Spleen (tissue), 11 donors: ENCODE data around the gene IFNGR2. TPM values are rescaled to one million over a fixed set of nuclear protein-coding genes. Genes with fewer than 3 reads are reported as not detected.

ENCODE experiments used
- DNase-seq: peaks from one replicate; pipeline ENCODE4 v3.0.0-alpha.2; 2020
- H3K27ac ChIP-seq, 8 donors: fragments of 200-600 bp; sonication (generic) in 7 of 8; 1 replicate in 4 of 8; 2 replicates in 4 of 8; pipeline versions ENCODE4 v1.5.0 to v1.8.0; 2016 to 2021; ENCODE audit warnings: inconsistent platforms in 4 of 8, mild to moderate bottlenecking in 4 of 8, moderate library complexity in 1 of 8
- H3K27me3 ChIP-seq, 7 donors: fragments of 200-600 bp; sonication (generic) in 6 of 7; replicated peaks in 1 of 7; 1 replicate in 4 of 7; 2 replicates in 3 of 7; pipeline versions ENCODE4 v1.5.0 to v1.8.0; 2016 to 2021; ENCODE audit warnings: inconsistent platforms in 3 of 7, mild to moderate bottlenecking in 1 of 7
- H3K36me3 ChIP-seq, 6 donors: fragments of 200-600 bp; sonication (generic) in 5 of 6; 1 replicate in 4 of 6; 2 replicates in 2 of 6; pipeline versions ENCODE4 v1.5.0 to v1.8.0; 2016 to 2021; ENCODE audit warnings: inconsistent platforms in 2 of 6
- H3K4me1 ChIP-seq, 6 donors: fragments of 200-600 bp; sonication (generic) in 5 of 6; 1 replicate in 3 of 6; 2 replicates in 3 of 6; pipeline versions ENCODE4 v1.5.0 to v1.8.0; 2016 to 2021; ENCODE audit warnings: inconsistent platforms in 3 of 6
- H3K4me3 ChIP-seq, 8 donors: fragments of 200-600 bp; sonication (generic) in 7 of 8; 1 replicate in 4 of 8; 2 replicates in 4 of 8; pipeline versions ENCODE4 v1.5.0 to v1.8.0; 2016 to 2021; ENCODE audit warnings: inconsistent platforms in 4 of 8, mild to moderate bottlenecking in 4 of 8, moderate library complexity in 2 of 8
- H3K9me3 ChIP-seq, 8 donors: fragments of 200-600 bp; sonication (generic) in 7 of 8; 1 replicate in 4 of 8; 2 replicates in 4 of 8; pipeline versions ENCODE4 v1.5.0 to v1.8.0; 2016 to 2021; ENCODE audit warnings: inconsistent platforms in 4 of 8
- CTCF ChIP-seq, 11 experiments: fragments of 200-600 bp in 7 of 11; fragments of 450-650 bp in 4 of 11; sonication (generic) in 4 of 11; IDR thresholded peaks in 8 of 11; conservative IDR thresholded peaks in 3 of 11; 1 replicate in 7 of 11; 2 replicates in 4 of 11; pipeline versions ENCODE4 v1.4.0 to v1.8.0; 2016 to 2021; ENCODE audit warnings: antibody characterized with exemption in 11 of 11, inconsistent platforms in 4 of 11, mild to moderate bottlenecking in 1 of 11
- POLR2A ChIP-seq, 3 donors: fragments of 450-650 bp; IDR thresholded peaks; one replicate each; pipeline ENCODE4 v1.5.1; 2017; ENCODE audit warnings: antibody characterized with exemption in 3 of 3, mild to moderate bottlenecking in 1 of 3
- POLR2AphosphoS5 ChIP-seq, 3 donors: sonication (generic); formaldehyde crosslinking; IDR thresholded peaks; one replicate each; pipeline ENCODE4 v1.5.1; 2017; ENCODE audit warnings: antibody characterized with exemption in 3 of 3
- WGBS, 5 donors: extraction: QIAGEN DNeasy Blood & Tissue Kit in 3 of 5; methylation state at CpG; one replicate each; pipeline versions ENCODE4 v1.1.5 to v1.1.7; 2013 to 2018; 5-methylcytosine and 5-hydroxymethylcytosine counted together
- intact Hi-C: fragments of 100-400 bp; cut with DNase I; formaldehyde crosslinking; loops from one replicate; pipeline ENCODE4 v1.15.0; 2023; ENCODE audit warnings: low total_unique reads
- polyA plus RNA-seq, 3 donors: library from polyadenylated mRNA; stranded (reverse); fragments of 200-250 nt; gene quantifications; one replicate each; pipeline ENCODE4 v1.2.1, GENCODE V29; 2013
- total RNA-seq, 7 donors: library from RNA; depleted of rRNA in 3 of 7; stranded (reverse); fragments of >200 nt in 3 of 7; fragmentation: NEBNext Ultra II Directional in 4 of 7; extraction: Animal tissue kit (Norgen Biotek cat#: 25700) in 4 of 7; gene quantifications; one replicate each; pipeline versions ENCODE4 v1.1.0 to v1.2.1, GENCODE V29; 2016 to 2021
- donor health status: healthy with polysubstance abuse.
- donor health status: DM: no; HTN: no; CAD: no; lungs with moderate emphysema.
- donor health status: DM: no; HTN: no; CAD: no.
- donor health status: Bipolar disorder and iron deficiency.
- donor health status: healthy.
- donor health status: DM: no; HTN: no; CAD: no.
- donor health status: DM: yes; HTN: yes; CAD: no.

IFNGR2 gene
- total and polyA plus RNA-seq, 10 donors: 73.6 to 133 (median 99.0) TPM

DNA sequence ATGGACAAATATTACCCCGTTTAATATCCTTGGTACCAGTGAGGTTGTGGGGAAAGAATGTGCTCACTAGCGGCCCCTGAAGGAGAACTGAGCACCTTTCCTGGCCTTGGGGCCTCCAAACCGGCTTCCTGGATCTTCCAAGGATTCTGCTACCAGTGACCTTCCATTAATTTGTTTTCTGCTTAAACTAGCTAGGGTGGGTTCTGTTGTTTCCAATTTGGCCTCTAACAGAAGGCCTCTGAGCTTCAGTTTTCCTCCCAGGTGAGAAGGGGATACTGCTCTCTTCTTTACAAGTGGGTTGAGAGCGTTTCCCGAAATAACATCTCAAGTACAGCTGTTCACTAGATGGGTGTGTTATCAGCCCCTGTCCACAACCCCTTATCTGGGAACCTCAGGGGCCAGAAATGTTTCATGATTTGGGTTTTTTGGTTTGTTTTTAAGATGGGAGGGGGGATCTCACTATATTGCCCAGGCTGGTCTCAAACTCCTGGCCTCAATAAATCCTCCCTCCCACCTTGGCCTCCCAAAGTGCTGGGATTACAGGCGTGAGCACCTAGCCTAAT lies 16.9 kb upstream of the IFNGR2 start:
- 66 to 81% (median 78%) methylated on average over 6 of the region's 6 CpGs for WGBS, 5 donors
- no peaks in the 10 kb centered on the region for H3K36me3 ChIP-seq
- no peaks in the 10 kb centered on the region for H3K9me3 ChIP-seq
- DNase-seq: no peak
- peak overlapping the region in 2 of 8 donors; percentile 81 to 100 for H3K27ac ChIP-seq
- intact Hi-C loops: no loop called here
- peak in 2 of 11 experiments; percentile 7 to 13 for TF ChIP-seq CTCF (IDR thresholded peaks at IDR 0.05 in 8 of 11, conservative IDR thresholded peaks at IDR 0.05 in 3 of 11)
- TF ChIP-seq POLR2A (IDR thresholded peaks at IDR 0.05): no peak
- no peak overlapping the region for H3K4me3 ChIP-seq
- peaks cover 30 to 100% (median 59%) of the 10 kb centered on the region in 6 donors for H3K4me1 ChIP-seq
- H3K27me3 ChIP-seq: peaks cover 0 to 12% (median 0%) of the 10 kb centered on the region in 7 donors

DNA sequence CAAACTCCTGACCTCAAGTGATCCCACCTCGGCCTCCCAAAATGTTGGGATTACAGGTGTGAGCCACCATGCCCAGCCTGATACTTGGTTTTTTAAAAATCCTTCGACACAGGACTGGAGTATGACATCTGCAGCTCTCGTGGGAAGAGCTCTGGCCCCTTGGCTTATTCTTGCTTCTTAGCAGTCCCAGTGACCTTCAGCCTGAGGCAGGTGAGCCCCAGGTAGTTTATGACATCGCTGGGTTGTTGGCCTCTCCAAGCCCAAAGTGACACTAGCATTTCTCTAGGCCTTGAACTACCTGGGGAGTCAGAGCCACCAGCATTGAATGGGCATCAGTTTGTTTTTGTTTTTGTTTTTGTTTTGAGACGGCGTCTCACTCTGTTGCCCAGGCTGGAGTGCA lies 15.9 kb upstream of the IFNGR2 start:
- peak overlapping the region in 4 of 8 donors; percentile 79 to 100 (median 82) for H3K27ac ChIP-seq
- peaks cover 24 to 100% (median 52%) of the 10 kb centered on the region in 6 donors for H3K4me1 ChIP-seq
- H3K27me3 ChIP-seq: peaks cover 0 to 19% (median 0%) of the 10 kb centered on the region in 7 donors
- no peak for DNase-seq
- TF ChIP-seq CTCF (IDR thresholded peaks at IDR 0.05 in 8 of 11, conservative IDR thresholded peaks at IDR 0.05 in 3 of 11): no peak
- no peak for TF ChIP-seq POLR2A (IDR thresholded peaks at IDR 0.05)
- no peak for TF ChIP-seq POLR2AphosphoS5 (IDR thresholded peaks at IDR 0.05)
- intact Hi-C loops: no loop called here
- WGBS, 5 donors: 93 to 98% (median 96%) methylated on average over 6 of the region's 6 CpGs
- H3K9me3 ChIP-seq: no peaks in the 10 kb centered on the region
- H3K4me3 ChIP-seq: no peak overlapping the region
- H3K36me3 ChIP-seq: no peaks in the 10 kb centered on the region

GRCh38 chr21:33388188-33388587 lies 15.0 kb upstream of the IFNGR2 start:
- no peak for DNase-seq
- intact Hi-C loops: no loop called here
- H3K36me3 ChIP-seq: no peaks in the 10 kb centered on the region
- peaks cover 15 to 100% (median 47%) of the 10 kb centered on the region in 6 donors for H3K4me1 ChIP-seq
- TF ChIP-seq POLR2A (IDR thresholded peaks at IDR 0.05): no peak
- TF ChIP-seq CTCF (IDR thresholded peaks at IDR 0.05 in 8 of 11, conservative IDR thresholded peaks at IDR 0.05 in 3 of 11): no peak
- no peak for TF ChIP-seq POLR2AphosphoS5 (IDR thresholded peaks at IDR 0.05)
- no peaks in the 10 kb centered on the region for H3K9me3 ChIP-seq
- peaks cover 0 to 19% (median 0%) of the 10 kb centered on the region in 7 donors for H3K27me3 ChIP-seq
- peak overlapping the region in 1 of 8 donors; percentile 11 for H3K4me3 ChIP-seq
- peak overlapping the region in 7 of 8 donors; percentile 17 to 100 (median 79) for H3K27ac ChIP-seq
- 39 to 63% (median 53%) methylated on average over 4 of the region's 4 CpGs for WGBS, 5 donors

DNA sequence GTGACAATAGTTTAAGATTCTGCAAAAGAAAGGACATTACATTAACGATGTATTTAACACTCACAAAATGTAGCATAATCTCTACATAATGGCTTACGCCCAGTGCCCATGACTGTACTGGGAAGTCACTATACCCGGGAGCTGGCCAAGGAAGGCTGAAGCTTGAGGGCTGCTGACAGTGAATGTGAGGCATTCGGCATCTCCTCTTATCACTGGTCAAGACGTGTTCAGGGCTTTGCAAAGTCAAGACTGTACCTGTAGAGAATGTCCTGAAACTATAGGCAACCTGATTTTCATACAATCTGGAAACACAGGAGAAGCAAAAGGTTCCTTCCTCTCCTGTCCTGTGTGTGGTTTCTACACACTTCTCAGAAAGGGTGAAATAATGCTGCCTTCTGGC lies 12.7 kb upstream of the IFNGR2 start:
- H3K4me3 ChIP-seq: no peak overlapping the region
- WGBS, 5 donors: 84 to 91% (median 90%) methylated on average over 5 of the region's 5 CpGs
- peak overlapping the region in 7 of 8 donors; percentile 6 to 100 (median 80) for H3K27ac ChIP-seq

More for the DNA sequence above, 12.7 kb upstream of the IFNGR2 start:
- no peak for DNase-seq
- TF ChIP-seq POLR2A (IDR thresholded peaks at IDR 0.05): no peak
- TF ChIP-seq CTCF (IDR thresholded peaks at IDR 0.05 in 8 of 11, conservative IDR thresholded peaks at IDR 0.05 in 3 of 11): no peak
- TF ChIP-seq POLR2AphosphoS5 (IDR thresholded peaks at IDR 0.05): no peak
- Histone ChIP-seq H3K4me1 (peaks cover 0 to 98% (median 43%) of the 10 kb centered on the region in 6 donors), H3K36me3 (no peaks in the 10 kb centered on the region), H3K27me3 (peaks cover 0 to 19% (median 0%) of the 10 kb centered on the region in 7 donors), H3K9me3 (no peaks in the 10 kb centered on the region)
- intact Hi-C loops: no loop called here
